ENCODE measurements around the gene PRELID1. TPM values are rescaled to one million over a fixed set of nuclear protein-coding genes. Genes with fewer than 3 reads are reported as not detected.

PRELID1 gene
- total and polyA plus RNA-seq, 10 of the 15 experiments (the other 5 are each of a cell fraction or from before 2014, with no cell fraction given), result 30.9 to 584 (median 254) TPM

GRCh38 chr5:177351392-177352329, 48.1 kb downstream of the PRELID1 start, which contains the start of gene LMAN2 (continued):
- TF ChIP-seq KAT2A (conservative IDR thresholded peaks at IDR 0.05; ENCODE audit: control insufficient read depth, low read depth, low read length) (no peak), E2F8 (IDR thresholded peaks at IDR 0.05; ENCODE audit: low read depth, partially characterized antibody) (peak; percentile 99), ATF2 (IDR thresholded peaks at IDR 0.05; ENCODE audit: low read length) (no peak), DPF2 (IDR thresholded peaks at IDR 0.05) (peak; percentile 97), ZBED1 (IDR thresholded peaks at IDR 0.05; ENCODE audit: borderline replicate concordance) (no peak), ZNF384 (IDR thresholded peaks at IDR 0.05; ENCODE audit: borderline replicate concordance, low read depth, low read length) (0 out of 2 replicates have a peak, but pooled peaks have one; percentile 25), TAF1 (IDR thresholded peaks at IDR 0.05; ENCODE audit: borderline replicate concordance, low read depth, low read length) (peak; percentile 90), NFYB (IDR thresholded peaks at IDR 0.05; ENCODE audit: insufficient read depth, low read depth, low read length) (peak; percentile 100), RBBP5 (conservative IDR thresholded peaks at IDR 0.05) (0 out of 2 replicates have a peak, but pooled peaks have one; percentile 78), TARDBP (IDR thresholded peaks at IDR 0.05; ENCODE audit: borderline replicate concordance) (peak; percentile 66), EZH2 (IDR thresholded peaks at IDR 0.05; ENCODE audit: borderline replicate concordance, control insufficient read depth, low read depth, low read length) (no peak), SMARCA5 (IDR thresholded peaks at IDR 0.05) (peak; percentile 52), POLR2AphosphoS2 (IDR thresholded peaks at IDR 0.05; ENCODE audit: low read depth, low read length) (peak; percentile 57), ESRRA (IDR thresholded peaks at IDR 0.05; ENCODE audit: low read length) (no peak), NKRF (conservative IDR thresholded peaks at IDR 0.05) (peak; percentile 89; the same call in 1 of the 2 replicates), ELK1 (IDR thresholded peaks at IDR 0.05; ENCODE audit: low read depth, low read length) (peak; percentile 91), SMC3 (IDR thresholded peaks at IDR 0.05; ENCODE audit: borderline replicate concordance, low read length) (no peak), ZSCAN29 (IDR thresholded peaks at IDR 0.05) (no peak), EP300 (IDR thresholded peaks at IDR 0.05; ENCODE audit: borderline replicate concordance in 1 of 2, control insufficient read depth in 1 of 2, low read depth in 2 of 2, low read length in 2 of 2) (no peak), RFX5 (IDR thresholded peaks at IDR 0.05; ENCODE audit: low read depth, low read length) (no peak), EED (IDR thresholded peaks at IDR 0.05; ENCODE audit: low read depth) (peak; percentile 38; the same call in 1 of the 2 replicates), FOS (IDR thresholded peaks at IDR 0.05; ENCODE audit: borderline replicate concordance, extremely low read depth, insufficient read length) (peak; percentile 92)
